Urinary bladder (tissue), 4 donors: ENCODE results near the gene MYO5B. TPM values are rescaled to one million over a fixed set of nuclear protein-coding genes. Genes with fewer than 3 reads are reported as not detected.

Experiments used
- DNase-seq: peaks from one replicate; pipeline ENCODE4 v3.0.0-alpha.2; 2015; ENCODE audit errors: extremely low spot score
- H3K27ac ChIP-seq: one replicate; pipeline ENCODE4 v1.5.1; 2013; ENCODE audit warnings: low read depth, mild to moderate bottlenecking, moderate library complexity
- H3K36me3 ChIP-seq: one replicate; pipeline ENCODE4 v1.6.1; 2013; ENCODE audit warnings: mild to moderate bottlenecking, moderate library complexity; ENCODE audit not compliant: insufficient read depth
- H3K4me1 ChIP-seq: one replicate; pipeline ENCODE4 v1.6.1; 2013; ENCODE audit warnings: mild to moderate bottlenecking, moderate library complexity; ENCODE audit not compliant: insufficient read depth
- H3K4me3 ChIP-seq: one replicate; pipeline ENCODE4 v1.5.1; 2013; ENCODE audit warnings: low read depth, low read length
- WGBS: extraction: QIAGEN DNeasy Blood & Tissue Kit; methylation state at CpG from one replicate; pipeline ENCODE4 v1.1.7; 2013; 5-methylcytosine and 5-hydroxymethylcytosine counted together
- polyA plus RNA-seq: library from polyadenylated mRNA; stranded (reverse); fragments of 200-250 nt; gene quantifications from one replicate; pipeline ENCODE4 v1.2.3, GENCODE V29; 2013
- total RNA-seq: library from RNA; depleted of rRNA; stranded (reverse); fragments of >200 nt; gene quantifications from one replicate; pipeline ENCODE4 v1.2.3, GENCODE V29; 2014
- donor health status: healthy with polysubstance abuse.
- donor health status: healthy.

The MYO5B gene
- total and polyA plus RNA-seq, 2 donors = 2.7 to 8.8 TPM

DNA sequence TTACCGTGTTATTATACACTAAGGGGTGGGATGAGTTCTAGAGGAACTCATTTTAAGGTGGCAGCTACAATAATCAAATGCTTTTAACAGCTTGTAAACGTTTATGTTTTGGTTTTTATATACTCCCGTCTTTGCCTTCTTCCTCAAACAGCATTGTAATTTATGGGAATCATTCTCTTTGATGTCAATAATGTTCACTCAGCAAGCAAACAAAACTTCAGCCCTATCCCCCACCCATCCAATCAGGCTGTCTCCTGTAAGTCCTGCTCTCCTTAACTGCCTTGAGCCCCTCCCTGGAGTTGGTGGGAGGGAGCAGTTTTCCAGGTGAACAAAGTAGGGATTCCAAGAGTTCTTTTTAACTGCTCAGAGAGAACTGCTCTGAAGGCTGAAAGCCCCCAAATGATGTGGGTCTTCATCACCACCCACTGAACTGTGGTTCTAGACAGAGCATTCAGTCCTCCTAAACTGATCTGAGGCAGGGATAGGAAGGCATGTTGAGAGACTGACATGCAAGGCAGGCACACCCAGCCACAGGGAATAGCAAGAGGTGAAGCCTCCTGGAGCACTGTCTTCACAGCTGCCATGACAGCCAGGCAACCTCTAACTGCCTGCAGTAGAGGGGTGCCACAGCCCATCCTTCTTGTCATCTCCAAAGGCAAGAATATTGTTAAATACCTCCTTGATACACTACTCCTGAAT, 17.5 kb downstream of the MYO5B start:
- no peak overlapping the region for H3K27ac ChIP-seq
- no peaks in the 10 kb centered on the region for H3K36me3 ChIP-seq
- H3K4me3 ChIP-seq = no peak overlapping the region
- DNase-seq = no peak
- H3K4me1 ChIP-seq = no peaks in the 10 kb centered on the region
- WGBS = 12% methylated on average over 3 of the region's 3 CpGs

GRCh38 chr18:50172367-50172766, 22.6 kb downstream of the MYO5B start:
- no peaks in the 10 kb centered on the region for H3K36me3 ChIP-seq
- H3K4me3 ChIP-seq = no peak overlapping the region
- 80% methylated on average over 3 of the region's 3 CpGs for WGBS

DNA sequence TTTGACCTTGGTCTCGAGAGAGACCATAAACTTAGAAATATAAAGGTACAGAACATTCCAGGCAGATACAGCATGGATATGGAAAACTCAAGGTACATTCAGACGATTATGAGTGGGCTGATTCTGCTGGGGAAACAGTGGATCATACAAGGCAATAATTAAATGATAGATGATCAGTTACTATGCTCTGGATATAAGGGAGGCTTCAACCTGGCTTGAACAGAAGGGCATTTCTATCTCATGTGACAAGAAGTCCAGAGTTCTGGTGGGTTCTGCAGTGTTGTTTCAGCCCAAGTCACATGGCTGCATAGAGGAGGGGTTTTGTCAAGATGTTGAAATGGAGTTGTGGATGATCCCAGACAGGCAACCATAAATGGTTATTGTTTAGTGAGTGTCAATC, 23.5 kb downstream of the MYO5B start:
- 68% methylated on average over 2 of the region's 2 CpGs for WGBS
- H3K4me1 ChIP-seq = no peaks in the 10 kb centered on the region

More at GRCh38 chr18:50172367-50172766, 22.6 kb downstream of the MYO5B start:
- Histone ChIP-seq H3K27ac (no peak overlapping the region), H3K4me1 (no peaks in the 10 kb centered on the region)
- no peak for DNase-seq

GRCh38 chr18:50170004-50170403, 24.9 kb downstream of the MYO5B start:
- Histone ChIP-seq H3K27ac (no peak overlapping the region), H3K4me3 (no peak overlapping the region), H3K4me1 (no peaks in the 10 kb centered on the region), H3K36me3 (no peaks in the 10 kb centered on the region)
- 84% methylated on average over 5 of the region's 5 CpGs for WGBS
- no peak for DNase-seq

More for the DNA sequence above, 23.5 kb downstream of the MYO5B start:
- no peaks in the 10 kb centered on the region for H3K36me3 ChIP-seq
- H3K4me3 ChIP-seq = no peak overlapping the region
- no peak overlapping the region for H3K27ac ChIP-seq
- no peak for DNase-seq

- WGBS = 93% methylated on average over 2 of the region's 2 CpGs
These were observed 25.8 kb downstream of the MYO5B start for GRCh38 chr18:50169149-50169548.

DNA sequence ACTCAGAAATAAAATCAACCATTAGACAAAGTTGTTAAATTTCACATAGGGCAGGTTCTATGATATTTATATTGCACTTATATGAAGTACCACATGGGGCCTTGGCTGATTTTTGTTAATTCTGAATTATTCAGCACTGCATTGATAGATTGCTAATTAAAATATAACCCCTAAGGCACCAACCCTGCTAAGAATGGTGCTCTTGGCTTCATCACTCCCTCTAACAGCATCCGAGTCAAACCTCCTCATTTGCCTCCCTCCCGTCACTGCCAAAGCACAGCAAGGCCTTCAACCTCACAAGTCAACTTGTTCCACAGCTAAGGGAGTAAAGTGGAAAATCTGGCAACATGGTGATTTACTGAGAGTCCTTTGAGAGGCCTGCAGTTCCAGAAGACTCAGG, 27.0 kb downstream of the MYO5B start:
- Histone ChIP-seq H3K36me3 (no peaks in the 10 kb centered on the region), H3K4me3 (no peak overlapping the region), H3K27ac (no peak overlapping the region), H3K4me1 (no peaks in the 10 kb centered on the region)
- no peak for DNase-seq
- WGBS = 88% methylated on average over 2 of the region's 2 CpGs

More at GRCh38 chr18:50169149-50169548, 25.8 kb downstream of the MYO5B start:
- Histone ChIP-seq H3K4me3 (no peak overlapping the region), H3K4me1 (no peaks in the 10 kb centered on the region), H3K36me3 (no peaks in the 10 kb centered on the region), H3K27ac (no peak overlapping the region)
- no peak for DNase-seq

DNA sequence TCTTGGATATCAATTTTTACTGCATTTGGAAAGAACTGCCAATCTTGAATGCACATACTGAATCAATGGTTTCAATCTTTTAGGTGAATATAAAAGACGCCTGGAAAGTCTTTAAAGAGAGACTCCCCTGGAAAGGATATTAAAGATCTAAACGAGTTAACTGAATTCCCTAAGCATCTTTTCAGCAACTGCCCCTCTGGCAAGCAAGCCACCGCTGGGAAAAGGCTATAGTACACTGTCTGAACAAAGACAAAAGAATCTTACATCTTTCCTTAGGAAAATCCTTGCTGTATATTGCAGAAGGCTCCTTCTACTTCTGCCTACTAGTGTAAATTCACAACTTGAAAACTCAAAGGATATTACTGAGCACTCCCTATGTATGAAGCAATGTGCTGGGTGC, 28.0 kb downstream of the MYO5B start:
- DNase-seq = no peak
- 65% methylated on average over 3 of the region's 3 CpGs for WGBS
- Histone ChIP-seq H3K4me3 (no peak overlapping the region), H3K36me3 (no peaks in the 10 kb centered on the region), H3K4me1 (no peaks in the 10 kb centered on the region), H3K27ac (no peak overlapping the region)

DNA sequence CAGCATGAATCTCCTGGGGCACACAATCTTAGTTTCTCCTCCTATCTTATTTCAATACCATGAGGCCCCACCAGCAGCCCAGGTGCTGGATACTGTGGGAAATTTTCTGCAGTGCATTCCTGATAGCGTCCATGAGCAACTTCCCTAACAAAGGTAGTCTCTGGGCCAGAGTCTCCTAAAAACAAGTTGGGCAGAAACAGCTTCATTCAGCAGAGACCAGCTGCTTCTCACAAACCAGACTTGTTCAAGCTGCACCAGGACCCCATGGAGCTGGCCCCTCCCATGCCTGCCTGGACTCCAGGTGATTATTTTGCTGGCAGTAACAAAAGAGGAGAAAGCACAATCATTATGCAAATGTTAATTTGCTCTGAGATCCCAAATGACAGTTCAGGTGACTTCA, 31.4 kb downstream of the MYO5B start:
- no peak for DNase-seq
- H3K27ac ChIP-seq = no peak overlapping the region
- WGBS = 53% methylated on average over 1 of the region's 1 CpG
- H3K4me3 ChIP-seq = no peak overlapping the region
- H3K36me3 ChIP-seq = no peaks in the 10 kb centered on the region
- no peaks in the 10 kb centered on the region for H3K4me1 ChIP-seq

- Histone ChIP-seq H3K27ac (no peak overlapping the region), H3K4me3 (no peak overlapping the region), H3K36me3 (no peaks in the 10 kb centered on the region), H3K4me1 (no peaks in the 10 kb centered on the region)
- WGBS = 51% methylated on average over 9 of the region's 9 CpGs
- DNase-seq = peak; percentile 6
These were observed 32.3 kb downstream of the MYO5B start for GRCh38 chr18:50162486-50163304.

- H3K27ac ChIP-seq = no peak overlapping the region
- no peak overlapping the region for H3K4me3 ChIP-seq
- no peaks in the 10 kb centered on the region for H3K4me1 ChIP-seq
- peak; percentile 23 for DNase-seq
- WGBS = 72% methylated on average over 4 of the region's 4 CpGs
- no peaks in the 10 kb centered on the region for H3K36me3 ChIP-seq
These were observed 33.2 kb downstream of the MYO5B start for GRCh38 chr18:50161597-50162205.

DNA sequence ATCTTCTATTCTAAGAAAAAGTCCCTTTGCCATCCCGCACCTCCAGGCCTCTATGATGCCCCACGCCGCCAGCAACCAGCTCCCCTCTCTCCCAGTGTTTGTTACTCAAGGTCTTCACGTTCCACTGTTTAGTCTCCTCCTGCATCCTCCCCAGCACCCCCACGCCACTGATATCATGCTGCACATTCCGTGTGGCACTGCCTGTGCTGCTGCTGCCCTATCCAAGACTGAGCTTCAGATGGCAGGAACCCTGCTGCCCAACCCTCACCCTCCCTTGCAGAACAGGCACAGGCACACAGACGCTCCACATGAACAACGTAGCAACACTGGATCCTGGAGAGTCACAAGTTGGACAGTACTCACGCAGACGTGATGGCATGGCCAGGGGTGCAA, 35.3 kb downstream of the MYO5B start:
- WGBS = 78% methylated on average over 10 of the region's 10 CpGs
- no peak for DNase-seq
- Histone ChIP-seq H3K27ac (no peak overlapping the region), H3K4me3 (no peak overlapping the region), H3K36me3 (no peaks in the 10 kb centered on the region), H3K4me1 (no peaks in the 10 kb centered on the region)

DNA sequence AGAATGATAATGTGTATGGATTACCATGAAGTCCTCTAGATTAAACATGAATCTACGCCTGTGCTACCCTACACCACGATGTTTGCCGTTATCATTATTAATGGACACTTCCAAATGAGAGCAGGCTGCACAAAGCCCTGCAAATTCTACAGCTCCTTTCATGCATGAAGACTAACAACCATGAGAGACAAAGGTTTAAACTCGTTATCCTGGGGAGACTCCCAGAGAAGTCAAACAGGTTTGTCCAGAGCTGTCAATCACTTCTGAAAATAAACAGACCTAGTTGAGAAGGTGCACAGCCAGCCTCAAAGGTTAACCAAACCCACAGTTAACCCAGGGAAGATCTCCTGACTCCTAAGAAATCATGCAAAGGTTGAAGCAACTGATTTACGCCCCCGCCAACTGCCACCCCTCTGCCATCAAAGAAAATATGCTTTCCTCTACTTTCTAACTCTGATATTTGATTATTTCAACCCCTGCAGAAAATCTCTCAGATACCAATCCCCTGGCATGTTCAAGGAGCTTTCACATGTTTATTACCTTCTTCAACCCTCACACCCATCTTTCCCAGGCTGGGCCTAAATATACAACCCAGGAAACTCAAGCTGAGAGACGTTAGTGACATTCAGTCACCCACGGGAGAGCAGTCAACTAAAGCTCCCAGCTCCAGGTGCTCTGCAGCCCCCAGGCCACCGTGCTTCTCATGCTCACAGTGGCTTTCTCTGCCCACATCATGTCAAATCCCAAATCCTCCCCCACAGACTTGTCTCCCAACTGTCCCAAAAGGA, 35.9 kb downstream of the MYO5B start:
- no peak overlapping the region for H3K27ac ChIP-seq
- WGBS = 66% methylated on average over 9 of the region's 9 CpGs
- H3K36me3 ChIP-seq = no peaks in the 10 kb centered on the region
- peak; percentile 80 for DNase-seq
- no peaks in the 10 kb centered on the region for H3K4me1 ChIP-seq
- H3K4me3 ChIP-seq = no peak overlapping the region

- Histone ChIP-seq H3K4me1 (peaks cover 2% of the 10 kb centered on the region), H3K36me3 (no peaks in the 10 kb centered on the region), H3K27ac (no peak overlapping the region), H3K4me3 (no peak overlapping the region)
- WGBS = 74% methylated on average over 2 of the region's 2 CpGs
- no peak for DNase-seq
These were observed 39.5 kb downstream of the MYO5B start for GRCh38 chr18:50155406-50155805.
